GM19043 (cell line): ENCODE data around the gene FAM174B.
"Not testable (repeated sequence)": the region's sequence is repeated elsewhere in the genome, so short reads cannot be mapped to it uniquely, and the experiment has no call there.

Source experiments
- ATAC-seq: cut with Tn5 transposase; IDR thresholded peaks from one replicate; pipeline ENCODE4 v1.9.1; 2021; ENCODE audit warnings: low read depth; ENCODE audit not compliant: unreplicated experiment

Gene FAM174B

GRCh38 chr15:92621972-92622533 lies 33.5 kb downstream of the FAM174B start:
- ATAC-seq = no peak

- no peak for ATAC-seq
Observed at GRCh38 chr15:92620991-92621390, 34.6 kb downstream of the FAM174B start.

- no peak for ATAC-seq
Observed at GRCh38 chr15:92619145-92620101, 36.2 kb downstream of the FAM174B start.

- ATAC-seq = no peak
Observed at GRCh38 chr15:92617549-92618520, 37.7 kb downstream of the FAM174B start.

GRCh38 chr15:92616621-92617548 lies 38.7 kb downstream of the FAM174B start:
- ATAC-seq = no peak

GRCh38 chr15:92614791-92615785 lies 40.5 kb downstream of the FAM174B start:
- no peak for ATAC-seq

- ATAC-seq = no peak
Observed at GRCh38 chr15:92614301-92614700, 41.3 kb downstream of the FAM174B start.

- ATAC-seq = no peak
Observed at GRCh38 chr15:92613841-92614240, 41.7 kb downstream of the FAM174B start.

- no peak for ATAC-seq
Observed at GRCh38 chr15:92612891-92613290, 42.7 kb downstream of the FAM174B start.

- no peak for ATAC-seq
Observed at GRCh38 chr15:92611995-92612745, 43.4 kb downstream of the FAM174B start.

- ATAC-seq = no peak
Observed at GRCh38 chr15:92611150-92611549, 44.4 kb downstream of the FAM174B start.

- ATAC-seq = no peak
Observed at GRCh38 chr15:92610101-92610520, 45.5 kb downstream of the FAM174B start.

- ATAC-seq = no peak
Observed at GRCh38 chr15:92608866-92609700, 46.5 kb downstream of the FAM174B start.

GRCh38 chr15:92606836-92607150 lies 48.8 kb downstream of the FAM174B start:
- ATAC-seq = not testable (repeated sequence)

- ATAC-seq = no peak
Observed at GRCh38 chr15:92606126-92606835, 49.3 kb downstream of the FAM174B start.

GRCh38 chr15:92605225-92605944 lies 50.2 kb downstream of the FAM174B start:
- ATAC-seq = no peak
